NOMO-1 treated with DMSO at 0.1 percent for 48 hours (cell line): ENCODE data around the gene CDH10.

Experiments
- DNase-seq: peaks from one replicate; lab custom pipeline; 2025; ENCODE audit not compliant: unreplicated experiment; lab: John Stamatoyannopoulos, UW

Gene CDH10

DNA sequence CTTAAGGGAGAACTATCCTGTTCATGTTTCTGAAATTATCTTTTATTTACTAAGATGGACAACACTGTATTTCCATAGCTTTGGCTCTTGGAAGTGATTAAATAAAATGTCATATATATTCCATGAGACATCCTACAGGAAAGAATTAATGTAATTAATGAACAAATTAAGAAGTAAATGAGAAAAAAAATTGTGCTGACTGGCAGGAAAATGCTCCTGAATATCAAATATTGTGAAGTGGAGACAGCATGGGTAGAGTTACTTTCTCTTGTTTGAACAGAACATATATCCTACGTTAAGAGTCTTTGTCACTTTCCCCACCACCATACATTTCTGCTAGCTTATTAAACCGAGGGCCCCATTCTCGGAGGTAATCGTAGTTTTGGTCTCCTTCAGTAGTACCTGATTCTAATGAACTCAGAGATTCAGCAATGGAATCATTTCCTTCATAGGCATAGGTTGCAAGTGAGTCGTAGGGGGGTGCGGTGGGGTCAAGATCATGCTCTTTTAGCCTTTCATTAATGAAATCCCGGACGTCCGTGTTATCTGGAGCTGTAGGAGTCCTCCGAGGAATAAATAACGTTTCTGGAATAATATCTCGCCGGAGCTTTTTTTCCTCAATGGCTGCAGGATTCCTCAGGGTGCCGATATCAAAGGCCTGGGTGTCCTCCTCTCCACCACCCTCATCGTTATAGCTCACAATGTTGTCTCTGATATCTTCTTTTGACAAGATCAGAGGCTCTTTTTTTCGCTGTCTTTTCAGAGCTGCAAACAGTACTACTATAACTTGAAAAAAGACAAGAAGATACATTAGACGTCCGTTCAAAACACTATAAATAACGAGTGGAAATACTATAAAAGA, 157.2 kb downstream of the CDH10 start:
- DNase-seq, result no peak

DNA sequence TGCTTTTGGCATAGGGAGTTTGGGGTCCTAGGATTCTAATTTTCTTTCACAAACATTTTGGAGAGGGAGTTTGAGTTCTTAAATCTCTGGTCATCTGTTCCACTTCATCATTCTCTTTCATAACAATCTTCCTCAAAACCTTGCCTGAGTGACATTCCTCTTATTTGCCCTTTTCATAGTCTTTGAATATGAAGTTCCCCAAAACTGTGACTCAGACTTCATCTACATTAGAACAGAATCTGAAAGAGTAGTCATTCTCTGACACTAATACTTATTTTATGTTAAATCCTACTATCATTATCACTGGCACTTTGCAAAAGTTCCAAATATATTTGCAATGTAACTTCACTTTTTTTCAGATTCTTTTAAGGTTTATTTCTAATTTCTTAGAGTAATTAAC, 163.8 kb downstream of the CDH10 start:
- DNase-seq, result peak; percentile 84

DNA sequence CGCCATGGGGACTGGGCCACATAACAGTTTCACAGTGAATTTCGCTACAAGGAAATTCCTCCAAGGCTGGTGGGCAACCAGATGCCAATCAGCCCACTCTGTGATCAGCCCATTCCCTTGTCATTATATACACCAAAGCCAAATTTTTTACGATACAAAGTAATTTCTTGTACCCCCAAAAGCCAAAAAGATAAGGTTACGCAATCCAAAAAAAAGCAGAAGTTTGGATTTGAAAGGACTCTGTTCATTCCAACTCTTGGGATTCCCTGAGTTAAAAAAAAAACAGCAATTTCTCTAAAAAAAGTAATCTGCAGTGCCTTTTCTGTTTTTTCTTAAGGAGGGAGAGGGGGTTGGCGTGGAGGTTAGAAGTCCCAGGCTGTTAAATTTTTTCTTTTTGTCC, 166.8 kb downstream of the CDH10 start:
- no peak for DNase-seq

DNA sequence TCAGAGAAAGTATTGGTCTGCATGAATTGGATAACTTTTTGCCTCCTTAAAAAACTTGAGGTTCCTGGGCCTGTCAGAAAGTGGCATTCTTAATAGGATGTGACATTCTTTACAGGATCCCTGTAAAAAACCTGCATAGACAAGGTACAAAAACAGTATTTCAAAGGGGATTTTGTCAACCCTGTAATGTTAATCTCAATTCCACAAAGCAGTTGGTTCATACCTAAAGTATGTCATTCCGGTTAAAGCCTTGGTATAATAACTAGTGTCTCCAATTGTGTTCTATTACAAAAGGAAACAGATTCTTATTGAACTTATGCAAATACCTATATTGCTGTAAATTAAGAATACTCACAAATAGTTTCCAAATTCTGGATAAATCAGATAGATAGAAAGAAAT, 169.7 kb downstream of the CDH10 start:
- no peak for DNase-seq

GRCh38 chr5:24474685-24475084, 170.1 kb downstream of the CDH10 start:
- peak; percentile 22 for DNase-seq

DNA sequence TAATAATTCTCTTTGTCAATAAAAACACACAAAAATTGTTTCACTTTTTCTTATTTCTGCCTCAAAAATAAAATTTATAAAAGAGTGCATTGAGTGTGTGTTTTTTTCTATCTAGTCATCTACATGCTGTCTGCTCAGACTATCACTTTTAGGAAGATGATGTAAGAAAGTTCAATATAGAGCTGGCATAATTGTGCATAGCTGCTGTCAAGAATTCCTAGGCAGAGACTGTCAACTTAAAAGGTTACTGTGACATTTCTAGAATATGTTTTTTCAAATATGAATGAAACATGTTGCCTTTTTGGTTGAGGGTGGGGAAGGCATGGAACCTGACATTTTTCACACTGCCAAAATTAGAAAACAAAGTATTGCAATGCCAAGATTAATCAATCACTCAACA, 172.3 kb downstream of the CDH10 start:
- no peak for DNase-seq

- DNase-seq, result no peak
Observed at GRCh38 chr5:24444414-24444813, 200.4 kb downstream of the CDH10 start.

DNA sequence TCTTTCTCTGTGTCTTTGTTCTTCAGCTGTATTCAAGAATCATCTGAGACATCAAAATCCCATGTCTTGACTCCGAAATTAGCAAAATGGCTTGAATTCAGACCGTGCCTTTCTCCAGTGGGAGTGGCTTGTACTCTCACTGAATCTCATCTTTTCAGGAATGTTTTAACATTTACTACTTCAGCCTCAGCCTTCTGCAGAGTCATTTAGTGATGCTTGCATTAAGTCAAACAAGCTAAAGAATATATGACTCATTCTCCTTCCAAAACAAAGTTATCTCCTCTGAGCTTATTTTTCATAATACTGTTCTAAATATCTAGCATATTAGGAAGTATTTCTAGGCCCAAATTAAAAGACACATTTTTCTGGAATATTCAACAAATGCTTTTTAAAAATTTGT, 205.3 kb downstream of the CDH10 start:
- no peak for DNase-seq
